ENCODE results near the gene CEBPZ.

- TF ChIP-seq, protein P1, sequence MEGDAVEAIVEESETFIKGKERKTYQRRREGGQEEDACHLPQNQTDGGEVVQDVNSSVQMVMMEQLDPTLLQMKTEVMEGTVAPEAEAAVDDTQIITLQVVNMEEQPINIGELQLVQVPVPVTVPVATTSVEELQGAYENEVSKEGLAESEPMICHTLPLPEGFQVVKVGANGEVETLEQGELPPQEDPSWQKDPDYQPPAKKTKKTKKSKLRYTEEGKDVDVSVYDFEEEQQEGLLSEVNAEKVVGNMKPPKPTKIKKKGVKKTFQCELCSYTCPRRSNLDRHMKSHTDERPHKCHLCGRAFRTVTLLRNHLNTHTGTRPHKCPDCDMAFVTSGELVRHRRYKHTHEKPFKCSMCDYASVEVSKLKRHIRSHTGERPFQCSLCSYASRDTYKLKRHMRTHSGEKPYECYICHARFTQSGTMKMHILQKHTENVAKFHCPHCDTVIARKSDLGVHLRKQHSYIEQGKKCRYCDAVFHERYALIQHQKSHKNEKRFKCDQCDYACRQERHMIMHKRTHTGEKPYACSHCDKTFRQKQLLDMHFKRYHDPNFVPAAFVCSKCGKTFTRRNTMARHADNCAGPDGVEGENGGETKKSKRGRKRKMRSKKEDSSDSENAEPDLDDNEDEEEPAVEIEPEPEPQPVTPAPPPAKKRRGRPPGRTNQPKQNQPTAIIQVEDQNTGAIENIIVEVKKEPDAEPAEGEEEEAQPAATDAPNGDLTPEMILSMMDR (IDR thresholded peaks at IDR 0.05; ENCODE audit: low read depth, low read length) = no peak
- TF ChIP-seq POLR2A (IDR thresholded peaks at IDR 0.05; ENCODE audit: extremely low read depth, insufficient read length) (peak; percentile 94), MYC (IDR thresholded peaks at IDR 0.05; ENCODE audit: low read depth, low read length) (peak; percentile 84)
Observed at GRCh38 chr2:37231241-37232130, at the start of gene CEBPZ, which contains the start of gene NDUFAF7.
